Measurements from ENCODE around the gene PDCD1LG2. TPM values are rescaled to one million over a fixed set of nuclear protein-coding genes. Genes with fewer than 3 reads are reported as not detected.
"Not testable (repeated sequence)": the region's sequence is repeated elsewhere in the genome, so short reads cannot be mapped to it uniquely, and the experiment has no call there.

Gene PDCD1LG2
- total and polyA plus RNA-seq, 9 donors = 0.51 to 5.0 (median 1.2) TPM

GRCh38 chr9:5492965-5493678, 17.2 kb upstream of the PDCD1LG2 start:
- 47 to 93% (median 84%) methylated on average over 1 of the region's 1 CpG for WGBS, 3 donors
- H3K27ac ChIP-seq = no peak overlapping the region
- intact Hi-C loops (cut with DNase I) = no loop called here

GRCh38 chr9:5493679-5494511, 16.4 kb upstream of the PDCD1LG2 start:
- no peak overlapping the region for H3K4me3 ChIP-seq
- no peak overlapping the region for H3K27ac ChIP-seq
- 70 to 74% (median 73%) methylated on average over 8 of the region's 8 CpGs for WGBS, 3 donors
- TF ChIP-seq EP300 (IDR thresholded peaks at IDR 0.05) (no peak), CTCF (IDR thresholded peaks at IDR 0.05) (no peak), POLR2A (IDR thresholded peaks at IDR 0.05) (no peak)
- intact Hi-C loops (cut with DNase I) = no loop called here
- no peaks in the 10 kb centered on the region for H3K4me1 ChIP-seq (ENCODE audit: insufficient read depth)
- H3K9me3 ChIP-seq = no peaks in the 10 kb centered on the region
- no peaks in the 10 kb centered on the region for H3K27me3 ChIP-seq
- DNase-seq = no peak
- no peaks in the 10 kb centered on the region for H3K36me3 ChIP-seq

More at GRCh38 chr9:5492965-5493678, 17.2 kb upstream of the PDCD1LG2 start:
- no peaks in the 10 kb centered on the region for H3K27me3 ChIP-seq
- no peaks in the 10 kb centered on the region for H3K36me3 ChIP-seq
- TF ChIP-seq CTCF (IDR thresholded peaks at IDR 0.05) (no peak), POLR2A (IDR thresholded peaks at IDR 0.05) (no peak), EP300 (IDR thresholded peaks at IDR 0.05) (no peak)
- DNase-seq = no peak
- H3K4me3 ChIP-seq = no peak overlapping the region
- H3K9me3 ChIP-seq = no peaks in the 10 kb centered on the region
- no peaks in the 10 kb centered on the region for H3K4me1 ChIP-seq (ENCODE audit: insufficient read depth)

- H3K27me3 ChIP-seq; H3K4me1 ChIP-seq (ENCODE audit: insufficient read depth); DNase-seq; H3K4me3 ChIP-seq; H3K27ac ChIP-seq; H3K36me3 ChIP-seq; intact Hi-C loops (cut with DNase I); H3K9me3 ChIP-seq: not testable (repeated sequence)
- WGBS, 3 donors = 78 to 79% (median 78%) methylated on average over 3 of the region's 3 CpGs
Measured at GRCh38 chr9:5494765-5495164, 15.6 kb upstream of the PDCD1LG2 start.

- intact Hi-C loops (cut with DNase I) = no loop called here
- DNase-seq = no peak
- H3K9me3 ChIP-seq = no peaks in the 10 kb centered on the region
- no peak overlapping the region for H3K27ac ChIP-seq
- no peak for TF ChIP-seq EP300 (IDR thresholded peaks at IDR 0.05)
- no peak for TF ChIP-seq CTCF (IDR thresholded peaks at IDR 0.05)
- TF ChIP-seq POLR2A (IDR thresholded peaks at IDR 0.05) = no peak
- H3K4me3 ChIP-seq = no peak overlapping the region
- H3K4me1 ChIP-seq (ENCODE audit: insufficient read depth) = peaks cover 1% of the 10 kb centered on the region
- no peaks in the 10 kb centered on the region for H3K36me3 ChIP-seq
- H3K27me3 ChIP-seq = no peaks in the 10 kb centered on the region
- WGBS, 3 donors = 96 to 99% (median 97%) methylated on average over 1 of the region's 1 CpG
Measured at GRCh38 chr9:5499157-5499556, 11.2 kb upstream of the PDCD1LG2 start.

Measured in ovary (tissue), 9 donors.